SU-DHL-6 (cell line): Measurements from ENCODE around the gene HMCN2.

Experiments used
- CTCF ChIP-seq: fragments of 200-600 bp; sonication (generic); IDR thresholded peaks from one replicate; pipeline ENCODE4 v1.5.1; 2017; ENCODE audit warnings: antibody characterized with exemption, mild to moderate bottlenecking, low read length, moderate library complexity; ENCODE audit not compliant: insufficient read depth, poor library complexity, severe bottlenecking
- EZH2phosphoT487 ChIP-seq: fragments of 200-600 bp; sonication (generic), shearing (Covaris generic); conservative IDR thresholded peaks from 2 replicates; pipeline ENCODE4 v1.6.1; 2018; ENCODE audit warnings: mild to moderate bottlenecking, antibody characterized with exemption, low read length, moderate library complexity, mixed read lengths

- TF ChIP-seq CTCF (no peak), EZH2phosphoT487 (no peak)
Observed at GRCh38 chr9:130289711-130290241, 24.2 kb downstream of the HMCN2 start.
